Measurements from ENCODE around the gene SNAP25. TPM values are rescaled to one million over a fixed set of nuclear protein-coding genes. Genes with fewer than 3 reads are reported as not detected.

Gene SNAP25
- total RNA-seq, 1 experiment from 2014 or later, result 0.39 TPM

GRCh38 chr20:10332656-10333415 is 114.2 kb downstream of the SNAP25 start:
- no peak overlapping the region for H3K4me3 ChIP-seq (replicated peaks in 1 of 2; ENCODE audit: low read depth in 1 of 2, low read length in 2 of 2)
- H3K9me2 ChIP-seq (ENCODE audit: insufficient read depth), result no peaks in the 10 kb centered on the region
- no peak overlapping the region for H3K4me2 ChIP-seq (ENCODE audit: low read length)
- H3K27ac ChIP-seq (ENCODE audit: low read depth, low read length), result no peak overlapping the region
- no peaks in the 10 kb centered on the region for H3K4me1 ChIP-seq (ENCODE audit: control insufficient read depth in 1 of 2, insufficient read depth in 2 of 2, low read length in 2 of 2)
- POLR2A ChIA-PET, result no interaction called here
- no peak for TF ChIP-seq CTCF (IDR thresholded peaks at IDR 0.05 in 2 of 3, conservative IDR thresholded peaks at IDR 0.05 in 1 of 3; ENCODE audit: borderline replicate concordance in 1 of 3, insufficient read depth in 1 of 3, low read depth in 2 of 3, low read length in 2 of 3)
- TF ChIP-seq ELF1 (IDR thresholded peaks at IDR 0.05; ENCODE audit: borderline replicate concordance, low read depth), result no peak
- no peak for TF ChIP-seq SRF (IDR thresholded peaks at IDR 0.05; ENCODE audit: low read depth)
- no peak for TF ChIP-seq JUND (IDR thresholded peaks at IDR 0.05)
- no peak for TF ChIP-seq POLR2AphosphoS5 (IDR thresholded peaks at IDR 0.05; ENCODE audit: low read depth, low read length)
- no peak for TF ChIP-seq ATF3 (IDR thresholded peaks at IDR 0.05)
- TF ChIP-seq POLR2A (IDR thresholded peaks at IDR 0.05; ENCODE audit: borderline replicate concordance, extremely low read depth, insufficient read depth, insufficient read length), result no peak
- TF ChIP-seq RAD21 (IDR thresholded peaks at IDR 0.05; ENCODE audit: low read depth), result no peak
- no peak for TF ChIP-seq CEBPB (IDR thresholded peaks at IDR 0.05; ENCODE audit: low read depth)
- no peak for TF ChIP-seq ZNF274 (IDR thresholded peaks at IDR 0.05; ENCODE audit: low read depth, low read length)
- TF ChIP-seq SIN3A (IDR thresholded peaks at IDR 0.05; ENCODE audit: low read depth), result no peak
- TF ChIP-seq YY1 (IDR thresholded peaks at IDR 0.05; ENCODE audit: extremely low read depth, insufficient replicate concordance, low read depth, low read length), result no peak
- TF ChIP-seq EZH2phosphoT487 (IDR thresholded peaks at IDR 0.05; ENCODE audit: borderline replicate concordance), result no peak
- no peak overlapping the region for H3K9ac ChIP-seq (ENCODE audit: low read length)
- CTCF ChIA-PET, result no interaction called here
- intact Hi-C loops (cut with micrococcal nuclease), result no loop called here
- no peaks in the 10 kb centered on the region for H3K27me3 ChIP-seq (ENCODE audit: insufficient read depth, low read length)
- no peaks in the 10 kb centered on the region for H4K20me1 ChIP-seq (ENCODE audit: insufficient read depth)
- no peak for DNase-seq (ENCODE audit: low read depth, low spot score)
- no peaks in the 10 kb centered on the region for H3K79me2 ChIP-seq (ENCODE audit: insufficient read depth, low read length)
- no peak overlapping the region for H2AFZ ChIP-seq (ENCODE audit: low read depth, low read length, poor library complexity, severe bottlenecking)
- BruUV-seq (replicated peaks), result no TSS peak
- no peak for ATAC-seq
- RAD21 ChIA-PET (ENCODE audit: low non-redundant PET in 1 of 2, low total read pairs in 2 of 2, uncharacterized antibody in 2 of 2, unreplicated experiment in 2 of 2), result no interaction called here
- no peaks in the 10 kb centered on the region for H3K36me3 ChIP-seq (ENCODE audit: control insufficient read depth in 1 of 2, insufficient read depth in 2 of 2, low read length in 2 of 2)
- H3K9me3 ChIP-seq (ENCODE audit: control insufficient read depth in 1 of 2, insufficient read depth in 1 of 2, low read depth in 1 of 2, low read length in 2 of 2), result no peaks in the 10 kb centered on the region
